ENCODE data around the gene ESAM.

ESAM gene, protein sequence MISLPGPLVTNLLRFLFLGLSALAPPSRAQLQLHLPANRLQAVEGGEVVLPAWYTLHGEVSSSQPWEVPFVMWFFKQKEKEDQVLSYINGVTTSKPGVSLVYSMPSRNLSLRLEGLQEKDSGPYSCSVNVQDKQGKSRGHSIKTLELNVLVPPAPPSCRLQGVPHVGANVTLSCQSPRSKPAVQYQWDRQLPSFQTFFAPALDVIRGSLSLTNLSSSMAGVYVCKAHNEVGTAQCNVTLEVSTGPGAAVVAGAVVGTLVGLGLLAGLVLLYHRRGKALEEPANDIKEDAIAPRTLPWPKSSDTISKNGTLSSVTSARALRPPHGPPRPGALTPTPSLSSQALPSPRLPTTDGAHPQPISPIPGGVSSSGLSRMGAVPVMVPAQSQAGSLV

DNA sequence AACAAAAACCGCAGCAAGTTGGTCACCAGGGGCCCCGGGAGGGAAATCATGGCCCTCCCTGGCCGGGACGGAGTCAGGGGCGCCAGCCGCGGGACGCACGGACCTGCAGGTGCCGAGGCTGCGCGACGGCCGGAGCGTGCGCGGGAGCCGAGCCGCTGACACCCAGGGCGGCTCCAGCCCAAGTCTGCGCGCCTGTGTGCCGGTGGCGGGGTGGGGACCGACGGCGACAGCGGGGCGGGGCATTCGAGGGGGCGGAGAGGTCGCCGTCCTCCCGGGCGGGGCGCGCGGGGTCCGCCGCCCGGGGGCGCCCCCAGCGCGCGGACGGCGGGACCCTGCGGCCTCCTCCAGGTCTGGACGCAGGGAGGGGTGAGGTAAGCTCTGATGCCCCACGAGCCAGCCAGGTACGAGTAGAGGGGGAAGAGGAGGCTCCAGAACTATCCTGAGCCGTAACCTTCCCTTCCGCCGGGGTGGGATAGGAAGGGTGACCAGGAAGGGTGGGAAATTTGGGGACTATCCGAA, at the start of gene ESAM:
Gene ESAM, minus strand, starts transcription at position 186 of the 519 bp plus-strand sequence. Its CDS starts 136 bp downstream, at position 50.
- DNase-seq (ENCODE audit: low read depth, low spot score) = no peak

DNA sequence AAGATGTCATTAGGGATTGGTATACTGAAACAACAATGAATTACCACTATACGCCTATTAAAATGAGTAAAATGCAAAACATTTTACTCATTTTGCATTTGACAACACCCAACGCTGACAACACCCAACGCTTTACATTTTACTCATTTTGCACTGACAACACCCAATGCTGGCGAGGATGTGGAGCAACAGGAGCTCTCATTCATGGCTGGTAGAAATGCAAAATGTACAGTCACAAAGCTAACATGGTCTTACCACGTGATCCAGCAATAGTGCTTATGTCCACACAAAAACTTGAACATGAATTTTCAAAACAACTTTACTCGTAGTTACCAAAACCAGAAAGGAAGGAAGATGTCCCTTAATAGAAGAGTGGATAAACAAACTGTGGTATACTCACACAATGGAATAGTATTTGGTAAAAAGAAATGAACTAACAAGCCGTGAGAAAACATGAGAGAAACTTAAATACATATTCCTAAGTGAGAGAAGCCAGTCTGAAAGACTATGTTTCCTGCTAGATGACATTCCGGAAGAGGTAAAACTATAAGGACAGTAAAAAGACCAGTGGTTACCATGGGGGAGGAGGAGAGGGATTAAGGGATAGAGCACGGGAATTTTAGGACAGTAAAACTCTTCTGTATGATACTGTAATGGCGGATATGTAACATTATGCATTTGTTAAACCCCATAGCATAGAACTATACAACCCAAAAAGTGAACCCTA, 49.5 kb upstream of the ESAM start:
- DNase-seq (ENCODE audit: low read depth, low spot score) = no peak

DNA sequence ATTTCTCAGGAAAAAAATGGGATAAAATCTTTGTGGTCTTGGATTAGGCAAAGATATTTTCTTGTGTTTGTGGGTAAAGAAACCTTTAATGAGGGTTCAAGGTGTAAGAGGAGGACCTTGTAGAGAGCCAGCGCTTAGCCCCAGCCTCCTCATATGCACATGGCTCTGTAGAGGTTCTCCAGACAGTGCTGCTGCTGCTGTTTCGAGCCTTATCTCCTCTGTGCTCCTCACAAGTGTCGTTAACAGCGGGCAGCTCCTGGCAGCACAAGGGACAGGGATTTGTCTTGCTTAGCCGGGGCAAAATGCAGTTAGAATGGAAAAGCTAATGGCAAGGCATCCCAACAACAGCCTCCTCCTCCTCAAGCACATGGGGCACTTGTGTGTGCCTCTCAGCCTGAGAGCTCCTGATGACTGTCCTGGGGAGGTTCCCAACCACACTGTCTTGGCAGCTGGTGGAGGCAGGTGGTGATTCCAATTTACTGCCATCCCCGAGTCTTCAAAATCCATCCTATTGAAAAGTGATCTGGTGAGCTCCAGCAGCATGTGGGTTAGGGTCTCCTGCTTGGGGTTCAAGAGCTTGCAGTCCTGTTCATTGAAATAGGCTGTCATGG, 45.7 kb upstream of the ESAM start:
- no peak for DNase-seq (ENCODE audit: low read depth, low spot score)

DNA sequence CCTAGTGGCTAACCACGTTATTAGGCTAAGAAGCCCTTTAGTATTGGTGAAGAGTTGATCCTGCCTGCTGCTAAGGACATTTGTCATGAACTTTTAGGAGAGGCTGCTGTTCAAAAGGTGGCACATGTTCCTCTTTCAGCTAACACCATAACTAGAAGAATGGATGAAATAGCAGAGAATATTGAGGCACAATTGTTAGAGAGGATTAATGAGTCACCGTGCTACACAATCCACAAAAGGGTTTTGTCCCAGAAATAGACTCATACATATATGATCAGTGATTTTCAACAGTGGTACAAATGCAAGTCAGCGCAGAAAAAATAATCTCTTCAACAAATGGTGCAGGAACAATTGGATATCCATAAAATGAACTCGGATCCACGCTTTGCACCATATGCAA, 45.1 kb upstream of the ESAM start:
- DNase-seq (ENCODE audit: low read depth, low spot score) = no peak

DNA sequence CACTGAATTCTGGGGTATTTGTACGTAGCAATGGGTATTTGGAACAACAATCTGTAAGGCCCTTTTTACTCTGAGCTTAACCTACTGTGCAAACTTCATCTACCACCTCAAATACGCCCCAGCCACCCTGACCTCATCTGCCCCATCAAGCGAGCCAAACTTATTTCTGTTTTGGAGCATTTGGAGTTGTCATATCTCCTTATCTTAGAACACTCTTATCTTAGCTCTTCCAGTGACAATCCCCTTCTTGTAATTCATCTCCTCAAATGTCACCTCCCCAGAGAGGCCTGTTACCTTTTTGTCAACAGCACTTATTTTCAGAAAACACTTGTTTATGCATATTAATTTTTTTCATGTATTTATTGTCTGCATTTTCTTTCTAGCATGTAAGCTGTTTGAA, 42.8 kb upstream of the ESAM start:
- DNase-seq (ENCODE audit: low read depth, low spot score) = no peak

DNA sequence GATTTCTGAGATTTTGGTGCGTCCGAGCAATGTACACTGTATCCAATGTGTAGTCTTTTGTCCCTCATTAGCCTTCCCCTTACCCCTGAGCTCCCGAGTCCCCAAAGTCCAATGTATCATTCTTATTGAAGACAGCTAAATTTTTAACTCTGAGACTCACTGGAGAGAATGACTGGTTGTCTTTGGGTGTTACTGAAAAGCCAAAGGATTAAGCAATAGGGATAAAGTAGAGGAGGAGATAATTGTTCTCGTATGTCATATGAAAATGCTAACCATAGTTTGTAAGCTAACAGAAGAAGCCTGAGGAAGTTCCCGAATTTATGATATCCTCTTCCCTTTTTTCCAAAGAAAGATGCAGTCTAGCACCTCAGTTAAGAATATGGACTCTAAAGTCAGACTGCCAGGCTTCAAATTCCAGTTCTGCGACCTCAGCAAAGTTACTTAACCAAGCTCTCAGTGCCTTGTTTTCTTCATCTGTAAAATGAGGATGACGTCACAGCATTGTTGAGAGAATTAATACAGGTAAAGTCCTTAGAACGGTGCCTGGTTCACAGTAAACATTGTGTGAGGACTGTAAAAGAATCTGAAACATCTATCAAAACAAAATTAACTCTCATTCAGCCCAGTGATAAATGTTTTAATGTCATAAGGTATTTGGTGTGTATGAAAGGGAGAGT, 39.7 kb upstream of the ESAM start:
- DNase-seq (ENCODE audit: low read depth, low spot score) = no peak

DNA sequence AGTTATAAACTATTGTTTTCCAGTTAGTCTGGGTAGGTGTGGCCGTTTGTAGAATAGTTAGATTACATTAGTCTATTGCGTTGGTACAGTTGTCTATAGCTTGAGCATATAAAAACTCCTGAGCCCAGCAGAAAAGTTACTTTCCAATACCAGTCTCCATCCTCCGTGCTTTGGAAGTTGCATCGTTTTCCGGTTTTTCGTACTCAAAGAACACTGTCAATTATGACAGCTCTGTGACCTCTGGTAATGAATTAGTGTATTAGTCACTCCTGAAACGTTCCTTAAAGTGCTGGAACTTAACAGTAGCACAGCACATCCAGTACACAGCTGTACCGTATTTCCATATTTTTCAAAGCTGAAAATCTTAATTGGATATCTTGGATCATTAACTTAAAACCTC, 38.9 kb upstream of the ESAM start:
- DNase-seq (ENCODE audit: low read depth, low spot score) = no peak

DNA sequence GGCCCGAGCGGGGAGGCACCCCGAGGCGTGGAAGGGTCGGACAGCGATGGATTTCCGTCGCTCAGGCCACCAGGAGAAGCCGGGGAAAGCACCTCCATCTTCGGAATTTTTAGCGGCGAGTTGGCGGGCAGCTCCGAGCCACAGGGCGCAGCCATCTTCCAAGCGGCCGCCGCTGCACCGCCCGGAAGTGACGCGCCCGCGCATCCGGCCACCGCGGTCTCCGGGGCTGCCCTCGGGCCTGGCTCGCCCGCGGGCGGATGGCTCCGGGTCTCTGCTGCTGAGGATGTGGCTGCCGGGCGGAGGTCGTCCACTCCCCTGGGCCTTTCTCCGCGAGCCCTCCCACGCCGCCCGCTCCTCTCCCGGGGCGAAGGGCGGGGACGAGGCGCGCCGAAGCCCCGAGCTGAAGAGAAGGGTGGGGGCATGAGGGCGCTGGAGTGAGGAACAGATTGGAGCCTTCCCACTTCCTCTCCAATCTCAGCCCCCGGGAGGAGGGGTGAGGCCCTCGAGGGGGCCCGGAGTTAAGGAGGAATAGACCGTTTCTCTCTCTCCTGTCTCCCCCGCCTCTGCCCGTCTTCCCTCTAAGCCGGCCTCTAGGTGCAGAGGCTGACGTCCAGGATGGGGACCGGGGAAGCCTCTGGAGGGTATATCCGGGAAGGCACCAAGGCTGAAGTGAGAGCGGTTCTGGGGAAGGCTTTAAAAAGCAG, 38.3 kb upstream of the ESAM start, which contains the start of gene MSANTD2:
Gene MSANTD2, minus strand, starts transcription at position 181 of the 704 bp plus-strand sequence. Its CDS starts 26 bp downstream, at position 155.
- peak; percentile 43 for DNase-seq (ENCODE audit: low read depth, low spot score)

DNA sequence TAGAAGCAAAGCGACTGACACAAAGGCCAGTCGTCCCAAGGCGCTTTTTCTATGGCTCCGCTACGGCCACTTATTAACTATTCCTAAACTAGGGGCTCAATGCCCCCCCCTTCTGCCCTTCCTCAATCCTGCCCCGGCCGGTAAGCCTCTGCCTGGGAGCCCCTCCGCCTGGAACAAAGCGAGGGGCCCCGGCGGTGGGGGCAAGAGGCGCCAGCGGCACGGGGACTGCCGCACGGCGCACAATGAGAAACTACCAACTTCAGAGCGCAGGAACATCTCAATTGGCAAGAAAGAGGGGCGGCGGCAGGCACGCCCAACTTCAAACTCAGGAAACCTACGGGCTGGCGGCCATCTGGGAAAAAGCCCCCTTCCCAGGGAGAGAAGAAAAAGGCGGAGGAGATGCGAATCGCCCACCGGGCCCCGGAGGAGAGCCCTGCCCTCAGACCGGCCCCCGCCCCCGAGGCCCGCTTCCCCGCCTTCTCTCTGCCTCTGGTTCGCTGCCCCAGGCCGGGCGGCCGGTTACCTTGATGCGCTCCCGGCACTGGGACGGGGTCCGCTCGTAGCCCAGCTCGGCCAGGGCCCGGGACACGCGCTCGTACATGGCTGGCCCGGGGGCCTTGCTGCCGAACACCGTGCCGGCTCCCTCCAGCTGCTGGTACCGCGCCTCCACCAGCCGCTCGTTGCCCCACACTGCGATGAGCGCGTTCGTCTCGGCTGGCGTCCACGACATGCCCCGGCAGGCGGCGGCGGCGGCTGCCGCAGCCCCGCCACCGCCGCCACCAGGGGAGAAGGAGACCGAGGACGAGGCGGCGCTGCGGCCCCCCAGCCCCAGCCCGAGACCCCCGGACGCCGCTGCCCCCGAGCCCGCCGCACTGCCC, 37.5 kb upstream of the ESAM start:
- peak; percentile 1 for DNase-seq (ENCODE audit: low read depth, low spot score)

DNA sequence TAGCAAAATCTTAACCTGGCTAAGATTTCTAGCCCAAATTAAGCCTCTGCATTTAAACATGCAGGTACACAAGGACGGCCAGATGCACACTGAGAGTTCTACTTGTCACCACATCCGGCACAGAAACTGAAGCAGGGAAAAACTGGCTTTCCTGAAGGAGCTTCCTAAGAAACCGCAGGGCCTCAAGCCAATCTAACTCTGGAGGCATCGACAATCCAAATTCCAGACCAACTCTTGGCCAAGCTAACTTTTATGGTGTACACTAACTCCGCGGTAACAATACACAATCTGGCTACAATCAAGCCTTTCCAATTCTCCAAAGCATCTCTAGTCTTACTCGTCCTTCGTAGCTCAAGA, 36.9 kb upstream of the ESAM start:
- DNase-seq (ENCODE audit: low read depth, low spot score) = no peak

DNA sequence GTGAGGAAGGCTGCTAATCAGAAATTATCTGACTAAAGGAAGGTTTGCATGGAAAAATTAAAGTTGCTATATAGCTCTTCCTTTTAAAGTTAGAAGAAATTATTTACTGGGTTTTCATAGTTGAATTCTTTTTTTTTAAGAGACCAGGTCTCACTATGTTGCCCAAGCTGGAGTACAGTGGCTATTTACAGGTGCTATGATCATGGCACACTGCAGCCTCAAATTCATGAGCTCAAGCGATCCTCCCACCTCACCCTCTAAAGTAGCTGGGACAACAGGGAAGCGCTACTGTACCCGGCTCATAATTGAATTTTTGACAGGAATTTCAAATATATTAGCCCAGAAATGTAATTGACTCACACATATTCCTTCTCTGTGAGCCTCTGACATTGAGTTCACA, 34.2 kb upstream of the ESAM start:
- DNase-seq (ENCODE audit: low read depth, low spot score) = no peak

DNA sequence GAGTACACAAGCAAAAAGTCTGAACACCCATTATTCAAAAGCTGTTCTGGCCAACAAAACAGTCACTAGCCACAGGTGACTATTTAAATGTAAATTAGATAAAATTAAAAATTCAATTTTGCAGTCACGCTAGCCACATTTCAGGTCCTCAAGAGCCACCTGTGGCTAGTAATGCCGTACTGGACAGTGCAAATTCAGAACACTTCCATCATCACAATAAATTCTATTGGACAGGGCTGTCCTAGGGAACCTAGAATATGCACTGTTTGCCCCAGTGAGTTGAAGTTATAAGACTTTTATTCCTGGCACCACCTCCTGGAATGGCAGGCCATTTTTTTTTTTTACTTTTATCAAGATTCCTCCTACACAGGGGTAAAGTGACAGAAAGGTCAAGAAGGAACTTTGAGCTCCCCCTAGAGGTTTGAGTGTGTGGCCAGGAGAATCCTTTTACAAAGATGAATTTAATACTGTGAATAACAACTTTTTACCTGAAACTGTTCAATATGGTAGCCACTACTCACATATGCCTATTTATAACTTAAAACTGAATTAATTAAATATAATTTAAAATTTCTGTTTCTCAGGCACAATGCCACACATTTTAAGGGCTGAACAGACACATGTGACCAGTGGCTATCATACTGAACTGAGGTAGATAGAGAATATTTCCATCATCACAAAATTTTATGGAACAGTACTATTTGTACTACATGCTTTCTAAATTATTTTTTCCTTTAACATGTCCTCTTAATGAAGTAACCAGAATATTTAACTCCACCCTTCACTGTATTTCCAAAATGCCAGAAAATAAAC, 31.6 kb upstream of the ESAM start:
- DNase-seq (ENCODE audit: low read depth, low spot score) = no peak

DNA sequence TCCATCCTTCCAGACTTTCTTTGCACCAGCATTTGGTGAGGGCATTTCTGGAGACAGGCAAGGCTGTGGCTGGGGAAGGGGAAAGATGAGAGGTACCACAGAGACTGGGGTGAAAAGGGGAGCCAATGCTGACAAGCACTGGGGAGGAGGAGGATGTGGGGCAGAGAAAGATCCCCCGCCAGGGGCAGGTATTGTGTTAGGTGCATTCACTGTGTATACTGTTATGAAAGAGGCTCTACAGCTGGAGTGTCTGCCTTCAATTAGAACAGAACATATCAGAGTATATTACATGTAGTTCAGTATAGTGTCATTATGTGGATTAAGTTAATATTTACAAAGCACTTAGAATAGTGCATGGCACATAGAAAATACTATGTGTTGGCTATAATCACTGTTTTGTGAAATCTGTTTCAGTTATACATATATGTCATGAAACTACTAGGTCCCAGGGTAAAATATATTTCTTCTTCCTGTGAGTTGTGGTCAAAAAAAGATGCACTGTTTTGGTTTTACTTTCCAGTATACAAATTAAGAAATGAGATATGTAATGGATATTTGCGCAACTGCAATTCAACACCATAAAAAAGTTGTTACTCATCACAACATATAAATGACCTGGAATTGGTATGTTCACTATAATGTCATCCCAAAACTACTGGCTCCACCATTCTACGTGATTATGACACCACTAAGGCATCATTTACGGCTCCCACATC, 29.7 kb upstream of the ESAM start:
- DNase-seq (ENCODE audit: low read depth, low spot score) = no peak

DNA sequence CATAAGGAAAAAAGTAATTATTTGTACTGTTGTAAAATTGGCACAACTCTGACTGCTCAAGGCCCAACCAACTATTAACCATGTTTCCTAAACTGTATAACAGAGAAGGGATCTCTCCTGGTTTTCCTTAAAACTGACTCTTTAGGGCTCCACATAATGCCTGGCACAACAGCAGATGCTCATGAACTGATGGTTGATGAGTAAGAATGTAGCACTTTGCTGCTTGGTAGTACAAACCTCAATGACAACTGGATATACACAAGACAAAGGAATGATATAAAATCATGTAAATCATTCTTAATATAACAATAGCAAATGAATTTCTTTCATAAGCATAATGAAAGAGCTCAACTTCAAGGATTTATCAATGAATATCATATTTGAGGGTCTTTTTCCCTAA, 26.4 kb upstream of the ESAM start:
- no peak for DNase-seq (ENCODE audit: low read depth, low spot score)

DNA sequence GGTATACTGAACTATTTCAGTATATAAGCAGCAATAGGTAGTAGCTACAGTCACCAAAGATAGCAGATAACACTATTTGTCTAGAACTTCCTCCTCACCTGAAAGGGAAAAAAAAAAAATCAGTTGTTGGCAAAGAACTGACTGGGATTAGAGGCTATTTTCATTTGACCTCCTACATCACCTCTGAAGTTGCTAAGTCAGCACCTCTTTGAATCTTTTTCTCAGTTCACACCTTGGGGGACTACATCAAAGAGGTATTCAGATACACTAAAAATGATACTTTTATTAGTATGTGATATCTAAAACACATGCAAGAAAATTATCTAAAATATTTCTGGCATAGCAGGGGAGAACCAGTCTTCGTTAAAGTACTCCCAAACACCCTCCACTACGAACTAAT, 22.0 kb upstream of the ESAM start:
- no peak for DNase-seq (ENCODE audit: low read depth, low spot score)

DNA sequence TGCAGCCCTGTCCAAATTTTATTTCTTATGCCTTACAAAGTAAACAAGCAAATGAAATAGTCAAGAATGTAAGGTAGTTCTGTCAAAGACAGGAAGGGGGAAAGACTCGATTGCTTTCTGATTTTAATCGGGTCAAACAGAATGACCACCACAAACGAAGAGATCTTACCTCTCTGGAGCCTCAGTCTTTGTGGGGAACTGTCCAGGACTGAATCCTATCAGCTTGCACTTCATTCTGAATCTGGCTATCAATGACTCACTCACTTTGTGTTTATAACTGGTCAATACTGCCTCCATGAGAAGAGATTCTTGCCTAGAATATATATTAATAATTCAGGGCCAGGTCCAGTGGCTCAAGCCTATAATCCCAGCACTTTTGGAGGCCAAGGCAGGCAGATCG, 20.9 kb upstream of the ESAM start:
- no peak for DNase-seq (ENCODE audit: low read depth, low spot score)

DNA sequence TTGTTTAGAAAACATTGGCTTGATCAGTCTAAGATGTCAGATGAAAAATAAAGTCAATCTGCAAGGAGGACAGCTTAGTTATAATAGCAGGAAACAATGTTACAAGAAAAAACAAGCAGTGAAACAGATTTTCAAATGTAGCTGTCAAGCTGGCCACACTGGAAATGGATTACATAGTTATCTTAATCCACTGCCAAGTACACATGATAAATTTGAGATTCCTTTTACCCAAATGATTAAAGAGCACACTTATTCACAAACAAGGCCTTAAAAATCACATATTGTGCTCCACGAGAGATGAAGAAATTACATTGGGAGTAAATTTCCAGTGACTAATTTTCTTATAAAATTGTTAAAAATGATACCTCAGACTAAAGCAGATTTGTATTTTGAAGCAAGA, 17.5 kb upstream of the ESAM start:
- DNase-seq (ENCODE audit: low read depth, low spot score) = no peak

DNA sequence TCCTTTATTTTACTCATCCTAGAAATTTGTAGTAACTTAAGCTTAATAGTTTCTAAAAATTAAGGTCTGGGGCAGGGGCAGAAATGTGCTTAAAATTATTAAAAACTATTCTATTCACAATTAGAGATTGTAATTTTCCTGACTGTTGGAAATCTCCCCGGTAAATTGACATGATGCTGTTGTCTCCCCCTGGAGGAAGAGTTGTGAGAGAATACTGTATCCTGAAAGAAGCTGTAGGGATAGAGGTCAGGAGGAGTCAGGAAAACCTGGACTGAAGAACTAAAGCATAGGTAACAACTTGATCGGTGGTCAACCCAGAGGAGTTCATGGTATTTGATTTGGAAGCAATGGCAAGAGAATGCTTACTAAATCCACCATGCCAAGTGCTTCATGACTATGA, 16.2 kb upstream of the ESAM start:
- no peak for DNase-seq (ENCODE audit: low read depth, low spot score)
